ENCODE results near the gene INCA1.

The INCA1 gene

DNA sequence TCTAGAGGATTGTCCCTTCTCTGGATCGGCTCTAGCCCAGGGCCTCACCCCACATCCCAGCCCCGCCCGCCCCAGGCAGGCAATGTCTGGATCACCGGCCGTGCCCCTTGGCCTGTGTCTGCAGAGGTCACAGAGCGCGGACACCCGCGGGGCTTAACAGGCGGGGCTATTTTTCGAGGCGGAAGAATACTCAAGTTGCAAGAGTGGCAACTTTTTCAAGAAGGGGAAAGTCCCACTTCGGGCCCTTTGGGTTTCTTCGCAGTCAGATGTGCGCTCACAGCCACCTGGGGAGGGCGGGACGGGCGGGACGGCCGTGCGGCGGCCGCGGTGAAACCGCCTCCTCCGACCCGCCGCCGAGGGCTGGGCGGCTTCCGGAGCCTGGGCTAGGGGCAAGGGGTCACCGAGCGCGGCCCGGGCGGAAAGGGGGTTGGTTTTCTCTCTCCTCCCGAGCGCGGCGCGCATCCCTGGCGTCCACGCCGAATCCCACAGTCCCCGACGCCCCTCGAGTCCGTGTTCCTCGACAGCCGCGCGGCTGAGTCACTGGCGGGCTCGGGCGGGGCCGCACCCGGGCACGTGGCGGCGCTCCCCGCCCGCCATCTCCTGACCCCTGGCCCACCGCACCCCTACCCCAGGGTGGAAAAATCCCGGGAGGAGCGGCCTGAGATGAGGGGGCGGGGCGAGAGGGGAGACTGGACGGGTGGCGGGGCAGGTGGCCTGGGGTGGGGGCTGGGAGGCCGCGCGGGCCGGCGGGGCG lies 47.8 kb downstream of the INCA1 start:
- in situ Hi-C loops (cut with MboI; ENCODE audit: low sequenced_read_pairs): no loop called here

DNA sequence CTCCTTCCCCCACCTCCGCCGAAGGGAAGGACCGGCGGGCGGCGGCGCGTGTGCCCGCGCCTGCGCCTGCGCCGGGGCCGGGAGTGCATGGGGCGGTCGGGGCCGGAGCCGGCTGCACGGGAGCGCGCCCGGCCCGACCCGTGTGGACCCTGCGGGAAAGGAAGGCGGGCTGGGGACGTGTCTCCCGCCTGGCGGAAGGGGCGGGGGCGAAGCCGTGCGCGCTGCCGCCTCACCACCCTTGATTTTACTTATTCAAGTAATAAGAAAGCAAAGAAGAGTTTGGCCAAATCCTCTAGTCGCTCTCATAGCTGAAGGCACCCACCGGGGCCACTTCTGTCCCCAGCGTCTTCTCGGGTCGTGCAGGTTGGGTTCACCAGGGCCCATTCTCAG lies 48.4 kb downstream of the INCA1 start:
- in situ Hi-C loops (cut with MboI; ENCODE audit: low sequenced_read_pairs): no loop called here

DNA sequence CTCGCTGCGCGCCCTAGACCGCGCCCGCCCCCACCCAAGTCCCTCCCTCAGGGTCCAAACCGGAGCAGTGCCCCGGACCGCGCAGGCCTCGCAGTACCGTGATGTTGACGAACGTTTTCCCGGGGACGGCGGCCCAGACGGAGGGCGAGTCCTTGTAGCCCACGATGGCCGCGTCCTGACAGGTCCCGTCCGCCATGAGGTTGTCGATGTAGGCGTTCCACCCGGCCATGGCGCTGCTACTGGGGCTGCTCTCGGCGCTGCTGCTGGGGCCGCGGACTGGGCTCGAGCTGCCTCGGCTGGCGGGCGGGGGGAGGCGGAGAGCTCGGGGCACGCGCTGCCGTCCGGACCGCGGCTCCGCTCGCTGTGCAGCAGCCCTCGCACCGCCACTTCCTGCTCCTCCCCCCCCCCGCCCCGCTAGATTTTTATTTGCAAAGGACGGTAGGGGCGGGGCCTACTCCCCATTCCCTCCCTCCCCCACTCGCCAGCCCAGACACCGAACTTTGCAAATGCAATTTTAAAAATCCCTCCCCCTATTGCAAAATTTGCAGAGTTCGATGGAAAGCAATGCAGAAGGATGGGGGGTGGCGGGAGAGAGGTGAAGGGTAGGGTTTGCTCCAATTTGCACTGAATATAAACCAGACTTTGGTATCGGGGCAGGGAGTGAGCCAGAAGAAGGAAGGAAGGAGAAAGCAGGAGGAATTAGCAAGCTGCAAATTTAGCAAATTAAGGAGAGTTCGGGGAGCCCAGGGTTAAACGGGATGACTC lies 49.0 kb downstream of the INCA1 start, which contains the start of gene PFN1:
Gene PFN1 (minus strand): TSS at position 365 of the 765 bp plus-strand sequence. CDS start 136 bp downstream, at position 229.
- in situ Hi-C loops (cut with MboI; ENCODE audit: low sequenced_read_pairs): no loop called here

DNA sequence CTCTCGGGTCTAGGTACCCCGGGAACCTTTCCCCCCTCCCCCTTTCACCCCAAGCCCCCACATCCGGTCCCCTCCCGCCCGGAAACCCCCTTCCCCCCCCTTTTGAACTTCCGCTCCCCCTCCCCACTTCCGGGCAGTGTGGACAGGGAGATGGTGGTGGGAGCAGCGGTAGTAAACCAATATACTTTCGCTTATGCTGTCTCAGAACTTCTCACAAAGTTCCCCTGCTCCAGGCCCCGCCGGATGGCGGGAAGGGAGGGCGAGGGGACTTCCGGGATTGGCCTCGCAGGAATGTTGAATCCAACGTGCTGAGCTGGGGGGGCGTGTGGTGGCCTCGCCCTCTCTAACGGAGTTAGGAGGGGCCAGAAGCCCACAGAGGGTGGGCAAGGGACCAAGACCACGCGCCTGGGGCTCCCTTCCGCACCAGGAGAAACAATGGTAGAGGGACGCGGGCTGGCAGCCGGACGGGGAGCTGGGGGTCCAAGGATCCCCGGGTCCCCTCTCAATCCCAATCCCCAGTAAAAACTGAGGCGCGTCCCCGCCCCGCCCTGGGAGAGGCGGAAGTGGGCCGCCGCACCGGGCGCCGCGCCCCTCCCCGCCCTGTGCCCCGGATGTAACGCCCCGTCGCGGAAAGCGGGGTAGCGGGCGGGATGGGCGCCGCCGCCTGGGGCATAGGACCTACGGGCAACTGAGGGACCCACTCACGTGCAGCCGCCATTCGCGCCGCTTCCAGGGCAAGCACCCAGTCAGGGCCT lies 49.7 kb downstream of the INCA1 start:
- in situ Hi-C loops (cut with MboI; ENCODE audit: low sequenced_read_pairs): no loop called here

DNA sequence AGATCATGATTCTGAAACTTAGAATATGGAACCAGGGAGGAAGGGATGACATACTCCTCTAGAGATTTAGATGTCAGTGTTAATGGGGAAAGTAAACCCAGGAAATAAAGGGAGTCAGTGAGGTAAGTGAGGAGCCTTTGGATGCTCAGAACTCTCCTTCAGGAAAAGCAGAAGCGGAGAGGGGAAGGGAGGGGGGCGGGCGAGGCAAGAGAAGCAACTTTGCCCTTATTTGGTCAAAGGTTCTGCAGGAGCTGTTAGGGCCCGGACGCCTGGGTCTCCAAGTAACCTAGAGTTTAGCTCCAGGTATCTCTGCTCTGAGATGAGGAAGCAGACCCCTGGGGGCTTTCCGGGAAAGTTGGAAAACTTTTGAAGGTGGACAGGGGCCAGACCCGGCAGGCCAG lies 50.3 kb downstream of the INCA1 start:
- in situ Hi-C loops (cut with MboI; ENCODE audit: low sequenced_read_pairs): no loop called here

DNA sequence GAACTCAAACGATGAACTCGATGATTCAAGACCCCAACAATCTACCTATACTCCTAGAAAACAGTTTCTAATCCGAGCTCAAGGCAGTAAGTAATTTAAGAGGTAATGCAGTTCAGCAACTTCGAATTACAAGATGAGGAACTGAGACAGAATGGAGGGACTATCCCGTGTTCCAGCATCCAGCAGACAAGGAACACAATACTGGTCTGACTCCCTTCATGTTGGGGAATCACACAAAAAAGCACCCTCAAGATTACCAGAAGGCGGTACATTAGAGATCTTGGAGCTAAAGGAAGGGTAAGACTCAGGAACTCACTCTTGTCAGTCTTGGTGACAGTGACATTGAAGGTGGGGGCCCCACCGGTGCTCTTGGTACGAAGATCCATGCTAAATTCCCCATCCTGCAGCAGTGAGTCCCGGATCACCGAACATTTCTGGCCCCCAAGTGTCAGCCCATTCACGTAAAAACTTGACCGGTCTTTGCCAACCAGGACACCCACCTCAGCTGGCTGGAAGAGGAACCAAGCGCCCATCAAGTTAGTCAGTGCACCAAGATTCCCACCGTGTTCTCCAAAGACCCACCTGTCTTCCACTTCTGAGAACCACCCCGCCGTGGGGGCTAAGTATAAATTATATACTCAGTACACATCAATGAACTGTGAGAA lies 50.9 kb downstream of the INCA1 start:
- in situ Hi-C loops (cut with MboI; ENCODE audit: low sequenced_read_pairs): no loop called here

DNA sequence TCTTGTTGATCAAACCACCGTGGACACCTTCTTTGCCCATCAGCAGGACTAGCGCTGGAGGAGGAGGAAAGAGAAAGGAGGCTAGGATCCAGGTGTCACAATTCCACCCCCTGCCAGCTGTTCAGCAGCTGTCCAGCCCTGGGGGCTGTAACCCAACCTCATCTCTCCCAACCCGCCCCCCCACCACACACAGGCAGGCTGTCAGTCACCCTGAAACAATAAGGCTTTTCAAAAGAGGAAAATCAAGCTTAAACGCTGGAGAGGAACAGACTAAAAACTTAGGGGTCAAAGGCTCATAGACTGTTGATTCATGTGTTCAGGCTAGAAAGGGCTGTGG lies 51.4 kb downstream of the INCA1 start:
- in situ Hi-C loops (cut with MboI; ENCODE audit: low sequenced_read_pairs): no loop called here

DNA sequence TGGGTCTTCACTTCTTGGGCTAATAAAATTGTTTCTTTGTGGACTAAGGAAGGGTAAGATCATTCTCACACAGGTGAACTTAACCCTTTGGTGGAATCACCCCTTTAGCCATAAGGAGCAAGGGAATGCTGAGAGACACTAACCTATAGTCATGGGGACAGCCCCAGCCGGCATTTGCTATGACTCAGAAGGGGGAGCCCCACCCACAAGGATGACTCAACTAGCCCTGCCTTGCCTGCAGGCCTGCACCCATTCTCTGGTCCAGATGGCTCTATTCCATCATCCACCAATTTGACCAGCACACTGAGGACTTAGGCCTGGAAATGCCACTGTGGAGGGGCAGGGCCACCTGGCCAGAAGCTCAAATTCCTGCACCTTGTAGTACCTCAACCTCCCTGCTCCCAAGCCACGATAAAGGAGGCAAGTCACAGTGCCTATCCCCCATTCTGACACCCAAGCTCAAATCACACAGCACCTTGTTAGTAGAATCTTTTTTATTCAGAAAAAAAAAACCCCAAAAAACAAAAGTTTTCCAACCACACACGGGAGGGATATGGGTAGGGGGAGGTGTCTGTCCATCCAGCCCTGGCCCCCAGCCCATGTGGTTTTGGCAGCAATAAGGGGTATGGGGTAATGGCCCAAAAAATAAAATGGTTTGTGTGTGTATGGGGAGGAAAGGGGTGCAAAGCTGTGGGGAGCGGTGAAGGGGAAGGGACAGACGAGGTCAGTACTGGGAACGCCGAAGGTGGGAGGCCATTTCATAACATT lies 52.0 kb downstream of the INCA1 start:
- in situ Hi-C loops (cut with MboI; ENCODE audit: low sequenced_read_pairs): no loop called here

DNA sequence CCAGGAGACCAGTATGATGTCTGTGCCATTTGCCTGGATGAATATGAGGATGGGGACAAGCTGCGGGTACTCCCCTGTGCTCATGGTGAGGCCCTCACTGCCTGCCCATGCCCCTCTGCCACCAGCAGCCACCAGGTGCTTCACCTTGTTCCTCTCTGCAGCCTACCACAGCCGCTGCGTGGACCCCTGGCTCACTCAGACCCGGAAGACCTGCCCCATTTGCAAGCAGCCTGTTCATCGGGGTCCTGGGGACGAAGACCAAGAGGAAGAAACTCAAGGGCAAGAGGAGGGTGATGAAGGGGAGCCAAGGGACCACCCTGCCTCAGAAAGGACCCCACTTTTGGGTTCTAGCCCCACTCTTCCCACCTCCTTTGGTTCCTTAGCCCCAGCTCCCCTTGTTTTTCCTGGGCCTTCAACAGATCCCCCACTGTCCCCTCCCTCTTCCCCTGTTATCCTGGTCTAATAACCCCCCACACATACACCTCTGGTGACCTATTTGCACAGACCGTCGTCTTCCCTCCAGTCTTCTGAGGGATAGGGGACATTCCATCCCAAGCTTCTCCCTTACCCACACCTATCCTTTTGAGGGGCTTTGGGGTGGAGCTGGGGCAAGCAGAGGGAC lies 52.7 kb downstream of the INCA1 start:
- in situ Hi-C loops (cut with MboI; ENCODE audit: low sequenced_read_pairs): no loop called here

DNA sequence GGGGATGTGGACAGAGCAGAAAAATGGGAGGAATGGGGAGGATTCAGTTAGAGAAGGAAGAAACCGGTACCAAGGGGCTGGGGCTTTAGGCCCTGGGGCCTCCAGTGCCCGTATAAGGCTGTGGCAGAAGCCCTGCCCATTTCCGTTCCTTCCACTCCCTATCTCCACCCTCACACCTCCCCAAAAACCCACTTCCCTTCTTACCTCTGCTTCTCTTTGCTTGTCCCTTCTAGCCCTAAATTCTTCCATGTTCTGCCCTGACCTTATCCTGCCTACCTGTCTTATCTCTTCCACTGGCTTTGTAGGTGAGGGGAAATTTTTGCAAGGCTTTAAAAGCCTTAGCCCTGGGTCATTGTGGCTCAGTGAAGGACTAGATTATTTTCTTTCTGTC lies 53.2 kb downstream of the INCA1 start:
- in situ Hi-C loops (cut with MboI; ENCODE audit: low sequenced_read_pairs): no loop called here

DNA sequence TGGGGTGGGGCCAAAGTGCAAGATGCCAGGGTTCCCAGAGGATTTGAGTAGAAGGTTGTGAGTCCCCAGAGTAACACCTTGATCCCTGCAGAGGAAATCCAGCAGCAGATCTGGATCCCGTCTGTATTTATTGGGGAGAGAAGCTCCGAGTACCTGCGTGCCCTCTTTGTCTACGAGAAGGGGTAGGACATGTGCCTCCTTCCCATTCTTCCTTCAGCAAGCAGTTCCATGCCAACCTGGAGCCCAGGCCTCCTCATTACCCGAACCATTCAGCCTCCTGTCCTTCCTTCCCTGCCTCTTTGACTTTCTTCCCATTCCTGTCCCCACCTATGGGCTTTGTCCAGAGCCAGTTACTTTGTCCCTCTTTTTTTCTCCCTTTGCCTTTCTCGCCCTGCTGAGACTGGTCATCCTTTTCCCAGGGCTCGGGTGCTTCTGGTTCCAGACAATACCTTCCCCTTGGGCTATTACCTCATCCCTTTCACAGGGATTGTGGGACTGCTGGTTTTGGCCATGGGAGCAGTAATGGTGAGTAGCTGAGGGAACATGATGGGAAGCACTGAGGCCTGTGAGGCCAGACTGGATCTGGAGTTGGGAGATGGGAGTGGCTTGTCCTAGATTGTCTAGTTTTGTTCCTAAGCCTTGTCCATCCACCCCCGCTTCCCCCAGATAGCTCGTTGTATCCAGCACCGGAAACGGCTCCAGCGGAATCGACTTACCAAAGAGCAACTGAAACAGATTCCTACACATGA lies 54.4 kb downstream of the INCA1 start:
- in situ Hi-C loops (cut with MboI; ENCODE audit: low sequenced_read_pairs): no loop called here

DNA sequence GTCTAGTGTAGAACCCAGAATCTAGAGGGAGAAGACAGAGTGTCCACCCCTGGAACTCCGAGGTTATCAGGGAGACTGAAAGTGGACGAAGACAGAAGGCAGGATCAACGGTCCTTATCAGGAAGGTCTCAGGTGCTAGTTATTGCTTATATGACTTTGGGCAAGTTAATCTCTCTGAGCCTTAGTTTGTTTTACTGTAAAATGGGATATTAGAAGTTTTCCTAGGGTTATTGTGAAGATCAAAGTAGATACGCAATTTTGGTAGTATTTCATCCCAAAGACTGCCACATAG lies 56.1 kb downstream of the INCA1 start:
- in situ Hi-C loops (cut with MboI; ENCODE audit: low sequenced_read_pairs): no loop called here

DNA sequence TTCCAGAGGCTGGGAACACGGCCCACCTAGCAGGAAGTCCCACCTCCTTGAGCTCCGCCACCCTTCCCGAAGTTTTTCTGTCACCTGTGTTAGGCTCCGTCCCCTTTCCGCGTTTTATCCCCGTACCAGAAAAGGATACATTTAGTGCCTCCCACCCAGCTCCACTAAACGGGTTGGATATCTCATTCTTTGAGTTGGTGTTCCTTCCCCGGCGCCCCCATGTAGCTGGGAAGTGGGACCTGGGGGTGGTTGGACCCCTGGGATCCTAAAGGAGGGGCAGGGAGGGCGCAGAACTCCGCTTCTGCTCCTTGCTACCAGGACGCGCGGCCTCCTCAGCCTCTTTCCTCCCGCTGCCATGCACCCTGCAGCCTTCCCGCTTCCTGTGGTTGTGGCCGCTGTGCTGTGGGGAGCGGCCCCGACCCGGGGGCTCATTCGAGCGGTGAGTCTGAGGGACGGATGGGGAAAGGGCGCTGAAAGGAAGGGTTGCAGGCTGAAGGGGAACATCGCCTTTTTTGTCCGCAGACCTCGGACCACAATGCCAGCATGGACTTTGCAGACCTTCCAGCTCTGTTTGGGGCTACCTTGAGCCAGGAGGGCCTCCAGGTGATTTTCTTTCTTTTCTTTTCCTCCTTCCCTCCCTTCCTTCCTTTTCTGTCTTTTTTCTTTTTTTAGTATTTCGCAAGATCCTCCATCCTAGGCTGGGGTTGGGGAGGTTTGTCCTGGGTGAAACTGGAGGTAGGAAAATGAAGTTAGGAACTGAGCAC lies 56.6 kb downstream of the INCA1 start:
- in situ Hi-C loops (cut with MboI; ENCODE audit: low sequenced_read_pairs): no loop called here

DNA sequence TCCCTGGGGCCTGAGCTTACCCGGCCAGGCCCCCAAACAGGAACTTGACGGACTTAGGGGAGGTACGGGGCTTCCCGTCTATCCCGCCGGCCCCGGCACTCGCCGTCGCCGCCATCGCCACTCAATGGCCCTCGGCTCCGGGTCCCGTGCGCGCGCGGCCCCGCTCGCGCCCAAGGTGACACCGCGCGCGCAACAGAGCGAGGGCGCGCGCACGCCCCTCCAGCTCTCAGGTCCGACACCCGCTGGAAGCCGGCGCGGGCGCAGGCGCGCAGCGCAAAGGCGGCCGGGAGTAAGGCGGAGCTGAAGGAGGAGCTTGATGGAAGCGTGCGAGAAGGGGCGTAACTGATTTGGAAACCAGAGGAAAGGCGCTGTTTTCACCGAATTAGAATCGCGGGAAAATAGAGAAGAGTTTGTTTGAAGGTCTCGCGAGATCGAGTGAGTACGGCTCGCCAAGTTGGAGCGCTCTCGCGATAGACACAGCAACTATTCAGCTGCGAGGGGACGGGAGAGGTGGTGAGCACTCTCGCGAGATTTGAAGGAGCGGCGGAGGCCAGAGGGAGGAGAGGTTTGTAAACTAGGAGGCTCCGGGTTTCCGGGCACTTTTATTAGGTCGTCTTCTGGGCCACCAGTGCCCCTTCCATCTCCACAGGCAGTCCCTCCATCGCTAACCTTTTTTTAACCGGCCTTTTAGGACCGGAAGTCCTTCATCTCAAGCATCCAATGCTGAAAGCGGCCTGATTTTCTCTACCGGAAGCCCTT lies 57.3 kb downstream of the INCA1 start, which contains the start of the genes RNF167 and SLC25A11:
Gene RNF167 (plus strand): TSS at position 473 of the 759 bp plus-strand sequence. CDS start 642 bp downstream, outside the sequence.
Gene SLC25A11 (minus strand): TSS at position 251 of the 759 bp plus-strand sequence. CDS start 136 bp downstream, at position 115.
- in situ Hi-C loops (cut with MboI; ENCODE audit: low sequenced_read_pairs): no loop called here

DNA sequence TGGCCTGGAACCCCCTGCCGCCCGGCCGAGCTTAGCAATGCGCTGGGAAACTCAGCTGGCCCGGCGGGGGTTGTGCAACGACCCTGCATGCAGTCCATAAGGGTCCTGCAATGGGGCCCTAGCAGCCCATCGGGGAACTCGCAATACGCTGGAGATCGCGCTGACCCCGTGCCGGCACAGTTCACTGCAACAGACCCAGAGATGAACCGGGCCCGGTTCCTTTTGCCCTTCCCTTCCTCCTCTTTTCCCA lies 57.9 kb downstream of the INCA1 start:
- in situ Hi-C loops (cut with MboI; ENCODE audit: low sequenced_read_pairs): no loop called here

DNA sequence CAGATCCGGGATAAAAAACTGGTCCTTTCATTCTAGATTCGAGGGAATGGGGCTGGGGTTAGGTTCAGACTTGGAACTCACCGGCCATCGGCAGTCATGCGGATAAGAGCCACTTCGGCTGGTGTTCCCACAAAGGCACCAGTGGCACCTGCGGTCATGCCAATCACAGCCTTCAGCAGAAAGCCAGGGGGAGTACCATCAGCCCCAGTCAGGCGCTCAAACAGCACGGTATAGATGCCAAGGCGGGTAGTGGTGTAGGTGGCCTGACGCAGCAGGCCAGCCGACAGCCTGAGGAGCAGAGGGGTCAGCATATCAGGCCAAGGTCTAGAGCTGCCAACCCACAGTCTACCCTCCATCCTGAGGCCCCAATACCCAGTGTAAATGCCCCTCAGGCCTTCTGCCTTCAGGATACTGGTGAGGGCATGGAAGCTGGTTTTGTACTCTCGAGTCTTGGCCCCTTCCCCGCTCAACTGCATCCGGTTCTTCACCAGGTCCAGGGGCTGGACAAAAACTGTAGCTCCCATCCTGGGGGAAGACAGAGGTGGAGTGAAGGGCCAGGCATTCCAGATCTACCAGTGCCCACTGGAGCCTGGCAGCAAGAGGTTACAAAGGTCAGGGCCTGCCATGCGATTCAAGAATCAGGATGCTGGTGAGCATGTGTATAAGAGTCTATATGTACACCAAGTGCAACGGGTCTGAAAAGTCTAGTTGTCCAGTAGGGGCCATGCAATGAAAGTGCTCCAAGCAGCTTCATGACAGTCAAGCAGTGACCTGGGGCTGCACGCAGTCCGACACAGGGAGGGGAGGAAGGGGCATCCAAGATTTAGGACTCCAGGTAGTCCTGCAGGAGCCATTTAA lies 58.4 kb downstream of the INCA1 start:
- in situ Hi-C loops (cut with MboI; ENCODE audit: low sequenced_read_pairs): no loop called here
